ENCODE results near the gene HMGB2. TPM values are rescaled to one million over a fixed set of nuclear protein-coding genes. Genes with fewer than 3 reads are reported as not detected.

The HMGB2 gene
- total RNA-seq, 6 experiments from 2014 or later = 53.0 to 130 (median 117) TPM

DNA sequence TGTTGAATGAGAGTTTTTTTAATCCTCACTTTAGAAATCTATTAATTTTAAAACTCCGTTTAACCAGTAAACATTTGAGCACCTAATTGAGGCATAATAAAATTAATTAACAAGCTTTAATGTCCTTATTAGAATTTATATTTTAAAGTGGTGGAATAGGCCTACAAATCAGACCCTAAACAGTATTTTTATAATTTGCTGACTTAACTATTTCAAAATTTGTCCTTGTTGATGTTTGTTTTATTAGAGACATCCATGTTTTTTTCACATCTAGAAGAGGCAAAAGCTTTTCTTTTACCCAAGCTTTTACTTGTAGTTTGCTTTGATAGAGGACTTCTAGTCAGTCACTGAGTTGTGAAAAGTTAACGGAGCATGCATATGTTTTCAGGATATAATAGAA lies 40.4 kb upstream of the HMGB2 start:
- H3K4me1 Mint-ChIP-seq (ENCODE audit: low read depth) = peaks cover 12% of the 10 kb centered on the region
- H3K27me3 Mint-ChIP-seq (ENCODE audit: insufficient read depth) = peaks cover 1% of the 10 kb centered on the region
- H3K36me3 Mint-ChIP-seq (ENCODE audit: low read depth) = 0 out of 2 replicates have a peak, but pooled peaks cover 4% of the 10 kb centered on the region
- no peak overlapping the region for H3K4me3 Mint-ChIP-seq
- H3K27ac Mint-ChIP-seq = no peak overlapping the region
- TF ChIP-seq, protein P1, sequence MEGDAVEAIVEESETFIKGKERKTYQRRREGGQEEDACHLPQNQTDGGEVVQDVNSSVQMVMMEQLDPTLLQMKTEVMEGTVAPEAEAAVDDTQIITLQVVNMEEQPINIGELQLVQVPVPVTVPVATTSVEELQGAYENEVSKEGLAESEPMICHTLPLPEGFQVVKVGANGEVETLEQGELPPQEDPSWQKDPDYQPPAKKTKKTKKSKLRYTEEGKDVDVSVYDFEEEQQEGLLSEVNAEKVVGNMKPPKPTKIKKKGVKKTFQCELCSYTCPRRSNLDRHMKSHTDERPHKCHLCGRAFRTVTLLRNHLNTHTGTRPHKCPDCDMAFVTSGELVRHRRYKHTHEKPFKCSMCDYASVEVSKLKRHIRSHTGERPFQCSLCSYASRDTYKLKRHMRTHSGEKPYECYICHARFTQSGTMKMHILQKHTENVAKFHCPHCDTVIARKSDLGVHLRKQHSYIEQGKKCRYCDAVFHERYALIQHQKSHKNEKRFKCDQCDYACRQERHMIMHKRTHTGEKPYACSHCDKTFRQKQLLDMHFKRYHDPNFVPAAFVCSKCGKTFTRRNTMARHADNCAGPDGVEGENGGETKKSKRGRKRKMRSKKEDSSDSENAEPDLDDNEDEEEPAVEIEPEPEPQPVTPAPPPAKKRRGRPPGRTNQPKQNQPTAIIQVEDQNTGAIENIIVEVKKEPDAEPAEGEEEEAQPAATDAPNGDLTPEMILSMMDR (IDR thresholded peaks at IDR 0.05) = no peak
- no peaks in the 10 kb centered on the region for H3K9me3 Mint-ChIP-seq
- no peak for DNase-seq

- Mint-ChIP-seq H3K27ac (peak overlapping the region; percentile 82), H3K27me3 (ENCODE audit: insufficient read depth) (peaks cover 1% of the 10 kb centered on the region), H3K36me3 (ENCODE audit: low read depth) (0 out of 2 replicates have a peak, but pooled peaks cover 4% of the 10 kb centered on the region), H3K4me3 (peak overlapping the region; percentile 99), H3K4me1 (ENCODE audit: low read depth) (peaks cover 29% of the 10 kb centered on the region), H3K9me3 (no peaks in the 10 kb centered on the region)
- TF ChIP-seq, protein P1 (IDR thresholded peaks at IDR 0.05) = no peak
- DNase-seq = peak; percentile 72
Observed at GRCh38 chr4:173371292-173372192, 37.4 kb upstream of the HMGB2 start.

- peak; percentile 97 for DNase-seq
- Mint-ChIP-seq H3K9me3 (no peaks in the 10 kb centered on the region), H3K4me1 (ENCODE audit: low read depth) (peaks cover 29% of the 10 kb centered on the region), H3K36me3 (ENCODE audit: low read depth) (0 out of 2 replicates have a peak, but pooled peaks cover 4% of the 10 kb centered on the region), H3K27ac (peak within 1 kb of the TSS; percentile 97), H3K4me3 (peak within 1 kb of the TSS; percentile 99), H3K27me3 (ENCODE audit: insufficient read depth) (peaks cover 1% of the 10 kb centered on the region)
- TF ChIP-seq, protein P1 (IDR thresholded peaks at IDR 0.05) = no peak
Observed at GRCh38 chr4:173370477-173371291, 36.5 kb upstream of the HMGB2 start, which contains the start of gene SAP30. TSS of gene SAP30 (plus strand) at chr4:173370954. CDS start at chr4:173371183, 229 bp downstream.

GRCh38 chr4:173370130-173370476 lies 35.9 kb upstream of the HMGB2 start:
- Mint-ChIP-seq H3K4me1 (ENCODE audit: low read depth) (peaks cover 29% of the 10 kb centered on the region), H3K36me3 (ENCODE audit: low read depth) (0 out of 2 replicates have a peak, but pooled peaks cover 4% of the 10 kb centered on the region), H3K27ac (peak overlapping the region; percentile 97), H3K9me3 (no peaks in the 10 kb centered on the region), H3K27me3 (ENCODE audit: insufficient read depth) (peaks cover 1% of the 10 kb centered on the region), H3K4me3 (peak overlapping the region; percentile 99)
- no peak for DNase-seq
- TF ChIP-seq, protein P1 (IDR thresholded peaks at IDR 0.05) = no peak

GRCh38 chr4:173367946-173368345 lies 33.8 kb upstream of the HMGB2 start:
- DNase-seq = peak; percentile 7
- H3K9me3 Mint-ChIP-seq = no peaks in the 10 kb centered on the region
- no peak overlapping the region for H3K4me3 Mint-ChIP-seq
- H3K36me3 Mint-ChIP-seq (ENCODE audit: low read depth) = no peaks in the 10 kb centered on the region
- H3K27me3 Mint-ChIP-seq (ENCODE audit: insufficient read depth) = peaks cover 1% of the 10 kb centered on the region
- H3K4me1 Mint-ChIP-seq (ENCODE audit: low read depth) = peaks cover 22% of the 10 kb centered on the region
- no peak overlapping the region for H3K27ac Mint-ChIP-seq
- TF ChIP-seq, protein P1 (IDR thresholded peaks at IDR 0.05) = no peak

Measured in HFFc6 (cell line).